Measurements from ENCODE around the gene UGT1A10. TPM values are rescaled to one million over a fixed set of nuclear protein-coding genes. Genes with fewer than 3 reads are reported as not detected.

UGT1A10 gene
- total and polyA plus RNA-seq, 2 donors (not counting 1 experiment from before 2014, with no cell fraction given) = not detected

GRCh38 chr2:233791151-233791882 lies 155.1 kb downstream of the UGT1A10 start:
- no peaks in the 10 kb centered on the region for H4K20me1 ChIP-seq (ENCODE audit: control insufficient read depth, insufficient read depth, low read length, poor library complexity, severe bottlenecking)
- Mint-ChIP-seq H3K9me3 (ENCODE audit: insufficient read depth) (peaks cover 1% of the 10 kb centered on the region), H3K27me3 (peaks cover 8% of the 10 kb centered on the region)

More at GRCh38 chr2:233791151-233791882, 155.1 kb downstream of the UGT1A10 start:
- Mint-ChIP-seq H3K27ac (no peak overlapping the region), H3K4me3 (no peak overlapping the region), H3K4me1 (no peaks in the 10 kb centered on the region)
- Histone ChIP-seq H3K4me3 (ENCODE audit: control extremely low read depth in 1 of 5, extremely low read depth in 1 of 5, insufficient read depth in 1 of 5, low read depth in 2 of 5, low read length in 4 of 5) (no peak overlapping the region), H3K79me2 (ENCODE audit: control insufficient read depth, insufficient read depth, low read length) (no peaks in the 10 kb centered on the region), H3K27me3 (replicated peaks in 1 of 4; ENCODE audit: control extremely low read depth in 1 of 4, control insufficient read depth in 3 of 4, insufficient read depth in 4 of 4, low read length in 3 of 4) (no peaks in the 10 kb centered on the region), H3K9me3 (ENCODE audit: control extremely low read depth in 1 of 3, control insufficient read depth in 2 of 3, insufficient read depth in 1 of 3, low read length in 2 of 3) (peaks cover 0 to 8% (median 0%) of the 10 kb centered on the region in 3 donors), H3K4me1 (ENCODE audit: control insufficient read depth in 2 of 2, insufficient read depth in 2 of 2, low read length in 2 of 2) (no peaks in the 10 kb centered on the region), H2AFZ (ENCODE audit: insufficient read depth, low read depth, low read length, poor library complexity, severe bottlenecking) (no peak overlapping the region), H3K4me2 (replicated peaks; ENCODE audit: low read depth, low read length, poor library complexity, severe bottlenecking) (no peak overlapping the region), H3K27ac (ENCODE audit: low read length in 2 of 2) (no peak overlapping the region), H3K36me3 (replicated peaks in 1 of 2; ENCODE audit: control extremely low read depth in 1 of 2, control insufficient read depth in 1 of 2, extremely low read depth in 1 of 2, insufficient read depth in 2 of 2, low read length in 1 of 2) (no peaks in the 10 kb centered on the region), H3K9ac (ENCODE audit: low read length) (no peak overlapping the region)
- POLR2A ChIA-PET = no interaction called here
- intact Hi-C loops (cut with micrococcal nuclease) = no loop called here
- no peak for DNase-seq
- ATAC-seq (ENCODE audit: low read depth) = no peak
- no peak for TF ChIP-seq EZH2 (IDR thresholded peaks at IDR 0.05; ENCODE audit: borderline replicate concordance, insufficient read depth, low read depth, low read length, poor library complexity, severe bottlenecking)
- TF ChIP-seq CTCF (IDR thresholded peaks at IDR 0.05) = no peak
- 92% methylated on average over 18 of the region's 18 CpGs for WGBS (ENCODE audit: insufficient coverage)
- CTCF ChIA-PET = no interaction called here
